RWPE2 (cell line): Measurements from ENCODE around the gene PTPMT1.
A peak's percentile ranks its signal among the peaks of the same experiment; 100 is the strongest.
"Not testable (repeated sequence)": the region's sequence is repeated elsewhere in the genome, so short reads cannot be mapped to it uniquely, and the experiment has no call there.

Experiments used
- ATAC-seq: fragments of 200-7000 bp; cut with Tn5 transposase; 3 replicates; pipeline ENCODE4 v1.9.1; 2021; ENCODE audit warnings: low read depth
- DNase-seq: peaks from one replicate; pipeline ENCODE4 v3.0.0-alpha.2; 2020; ENCODE audit warnings: low spot score
- H3K27ac ChIP-seq: fragments of 450-650 bp; 2 replicates; pipeline ENCODE4 v1.5.1; 2017; ENCODE audit warnings: mild to moderate bottlenecking; ENCODE audit not compliant: poor library complexity, severe bottlenecking
- H3K27me3 ChIP-seq: fragments of 250-450 bp; sonication (Bioruptor Pico); 2 replicates; pipeline ENCODE4 v1.5.1; 2021; ENCODE audit warnings: mild to moderate bottlenecking, moderate library complexity; ENCODE audit not compliant: insufficient read depth, poor library complexity, severe bottlenecking
- H3K36me3 ChIP-seq: fragments of 250-450 bp; sonication (Bioruptor Pico); 2 replicates; pipeline ENCODE4 v1.5.1; 2020; ENCODE audit warnings: low read depth, mild to moderate bottlenecking, moderate library complexity
- H3K4me1 ChIP-seq: fragments of 250-450 bp; sonication (Bioruptor Pico); 2 replicates; pipeline ENCODE4 v1.5.1; 2021; ENCODE audit warnings: mild to moderate bottlenecking, moderate library complexity; ENCODE audit not compliant: insufficient read depth, poor library complexity, severe bottlenecking
- H3K4me3 ChIP-seq: fragments of 250-450 bp; sonication (Bioruptor Pico); 2 replicates; pipeline ENCODE4 v1.5.1; 2021; ENCODE audit warnings: mild to moderate bottlenecking, moderate library complexity; ENCODE audit not compliant: severe bottlenecking
- H3K9me3 ChIP-seq: fragments of 250-450 bp; sonication (Bioruptor Pico); 2 replicates; pipeline ENCODE4 v1.5.1; 2021; ENCODE audit warnings: mild to moderate bottlenecking, moderate library complexity; ENCODE audit not compliant: severe bottlenecking
- CTCF ChIP-seq: fragments of 450-650 bp; IDR thresholded peaks from one replicate; pipeline ENCODE4 v1.5.1; 2017; ENCODE audit warnings: mild to moderate bottlenecking, moderate library complexity; ENCODE audit not compliant: poor library complexity, severe bottlenecking

The PTPMT1 gene

GRCh38 chr11:47538741-47539565, 26.4 kb upstream of the PTPMT1 start:
- no peak for ATAC-seq
- peaks cover 42% of the 10 kb centered on the region for H3K4me1 ChIP-seq
- no peak for TF ChIP-seq CTCF
- no peaks in the 10 kb centered on the region for H3K9me3 ChIP-seq
- peak overlapping the region; percentile 98 for H3K27ac ChIP-seq
- H3K36me3 ChIP-seq: peaks cover 23% of the 10 kb centered on the region
- DNase-seq: no peak
- no peaks in the 10 kb centered on the region for H3K27me3 ChIP-seq
- no peak overlapping the region for H3K4me3 ChIP-seq

- no peaks in the 10 kb centered on the region for H3K27me3 ChIP-seq
- no peaks in the 10 kb centered on the region for H3K9me3 ChIP-seq
- H3K4me3 ChIP-seq: no peak overlapping the region
- no peak for TF ChIP-seq CTCF
- ATAC-seq (peak; percentile 20), DNase-seq (no peak)
- peak overlapping the region; percentile 98 for H3K27ac ChIP-seq
- peaks cover 16% of the 10 kb centered on the region for H3K36me3 ChIP-seq
- H3K4me1 ChIP-seq: peaks cover 35% of the 10 kb centered on the region
Measured at GRCh38 chr11:47539681-47540039, 25.7 kb upstream of the PTPMT1 start.

DNA sequence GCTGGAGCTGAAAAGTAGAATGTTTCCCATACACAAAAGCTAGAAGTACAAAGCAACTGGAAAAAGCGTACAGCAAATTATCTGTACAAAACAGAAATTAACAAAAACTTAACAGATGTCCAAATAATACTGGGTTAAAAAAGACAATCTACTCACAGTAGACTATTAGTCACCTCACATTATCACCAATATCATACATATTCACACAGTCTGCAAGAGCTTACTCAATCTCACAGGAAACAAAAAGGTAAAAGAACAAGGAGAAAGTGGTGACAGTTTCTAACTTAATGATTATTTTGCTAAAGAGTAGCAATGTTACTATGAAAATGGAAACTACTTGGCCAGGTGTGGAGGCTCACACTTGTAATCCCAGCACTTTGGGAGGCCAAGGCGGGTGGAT, 24.3 kb upstream of the PTPMT1 start:
- Histone ChIP-seq H3K36me3 (peaks cover 15% of the 10 kb centered on the region), H3K4me3 (no peak overlapping the region), H3K27me3 (no peaks in the 10 kb centered on the region), H3K9me3 (no peaks in the 10 kb centered on the region), H3K27ac (peak overlapping the region; percentile 98), H3K4me1 (peaks cover 33% of the 10 kb centered on the region)
- ATAC-seq: no peak
- TF ChIP-seq CTCF: no peak
- no peak for DNase-seq

- Histone ChIP-seq H3K4me1 (peaks cover 37% of the 10 kb centered on the region), H3K4me3 (no peak overlapping the region), H3K27me3 (no peaks in the 10 kb centered on the region), H3K36me3 (peaks cover 36% of the 10 kb centered on the region), H3K27ac (no peak overlapping the region), H3K9me3 (no peaks in the 10 kb centered on the region)
- ATAC-seq (no peak), DNase-seq (no peak)
- TF ChIP-seq CTCF: no peak
Measured at GRCh38 chr11:47545298-47545697, 20.1 kb upstream of the PTPMT1 start.

GRCh38 chr11:47546274-47546673, 19.1 kb upstream of the PTPMT1 start:
- ATAC-seq, H3K9me3 ChIP-seq, DNase-seq, H3K4me3 ChIP-seq, H3K27me3 ChIP-seq, H3K27ac ChIP-seq: not testable (repeated sequence)
- Histone ChIP-seq H3K4me1 (peaks cover 33% of the 10 kb centered on the region), H3K36me3 (peaks cover 44% of the 10 kb centered on the region)
